ENCODE measurements around the gene UBN2. TPM values are rescaled to one million over a fixed set of nuclear protein-coding genes. Genes with fewer than 3 reads are reported as not detected.

The UBN2 gene
- polyA plus RNA-seq (2013, experiment 1 of 2): 7.4 TPM
- polyA plus RNA-seq (2013, experiment 2 of 2): 7.4 TPM

DNA sequence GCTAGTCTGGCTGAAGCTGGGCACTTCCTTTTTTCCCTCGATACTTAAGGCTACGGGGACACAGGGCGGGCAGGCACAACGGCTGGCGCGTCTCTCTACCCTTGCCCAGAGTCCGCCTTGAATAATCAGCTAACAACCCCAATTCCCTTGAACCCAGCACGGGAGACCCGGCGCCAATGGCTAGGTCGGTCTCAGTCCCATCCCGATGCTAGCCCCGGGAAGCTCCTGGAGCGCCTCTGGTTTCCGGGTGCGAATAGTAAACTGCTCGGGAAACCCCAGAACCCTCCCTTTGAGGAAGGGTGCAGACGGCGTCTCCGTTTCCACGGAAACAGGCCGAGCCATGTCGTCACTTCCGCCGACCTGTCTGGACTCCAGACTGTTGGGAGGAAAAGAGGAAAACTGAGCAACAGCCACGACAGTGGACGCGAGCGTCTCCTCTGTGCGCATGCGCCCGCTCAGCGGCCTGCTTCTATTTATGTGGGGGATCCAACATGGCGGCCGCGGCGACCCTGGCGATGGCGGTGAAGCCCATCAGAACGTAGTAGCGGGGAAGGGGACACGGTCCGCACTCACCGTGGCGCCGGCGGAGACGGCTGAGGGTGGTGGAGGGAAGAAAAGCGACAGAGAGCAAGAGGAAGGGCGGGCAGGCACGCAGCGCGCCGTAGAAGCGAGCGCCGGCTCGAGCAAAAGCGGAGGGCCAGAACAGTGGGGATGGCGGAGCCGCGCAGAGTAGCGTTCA is at the start of gene UBN2:
Gene UBN2 (plus strand): TSS at position 464 of the 739 bp plus-strand sequence. CDS start 248 bp downstream, at position 712.
- Histone ChIP-seq H3K27me3 (ENCODE audit: insufficient read depth, low read length) (no peaks in the 10 kb centered on the region), H3K4me3 (ENCODE audit: low read length) (peak within 1 kb of the TSS; percentile 85), H3K9me3 (ENCODE audit: insufficient read depth, low read depth, low read length) (no peaks in the 10 kb centered on the region), H3K9ac (ENCODE audit: low read depth, low read length) (peak within 1 kb of the TSS; percentile 76), H3K36me3 (ENCODE audit: insufficient read depth, low read length) (no peaks in the 10 kb centered on the region), H3K27ac (ENCODE audit: low read depth, low read length) (peak within 1 kb of the TSS; percentile 72; the same call in 1 of the 2 replicates), H3K4me1 (ENCODE audit: insufficient read depth, low read length) (peaks cover 6% of the 10 kb centered on the region; the same call in 1 of the 2 replicates)
- under 1% methylated on average over 63 of the region's 63 CpGs for WGBS

DNA sequence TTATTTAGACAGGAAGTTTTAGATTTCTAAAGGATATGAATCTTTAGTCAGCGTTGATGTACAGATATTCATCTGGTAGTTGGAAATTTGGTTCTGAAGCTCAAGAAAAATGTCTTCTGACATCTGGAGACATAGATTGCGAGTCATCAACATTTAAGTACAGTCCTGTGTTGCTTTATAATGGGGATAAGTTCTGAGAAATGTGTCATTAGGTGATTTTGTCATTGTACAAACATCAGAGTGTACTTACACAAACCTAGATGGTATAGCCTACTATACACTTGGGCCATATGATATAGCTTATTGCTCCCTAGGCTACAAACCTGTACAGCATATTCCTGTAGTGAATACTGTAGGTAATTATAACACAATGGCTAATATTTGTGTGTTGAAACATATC is 49.6 kb upstream of the UBN2 start:
- Histone ChIP-seq H3K9ac (ENCODE audit: low read depth, low read length) (no peak overlapping the region), H3K27ac (ENCODE audit: low read depth, low read length) (no peak overlapping the region), H3K27me3 (ENCODE audit: insufficient read depth, low read length) (no peaks in the 10 kb centered on the region), H3K9me3 (ENCODE audit: insufficient read depth, low read depth, low read length) (no peaks in the 10 kb centered on the region), H3K4me1 (ENCODE audit: insufficient read depth, low read length) (peaks cover 35% of the 10 kb centered on the region), H3K36me3 (ENCODE audit: insufficient read depth, low read length) (peaks cover 3% of the 10 kb centered on the region; the same call in 1 of the 2 replicates), H3K4me3 (ENCODE audit: low read length) (peak overlapping the region; percentile 14; the same call in 1 of the 2 replicates)
- 86% methylated on average over 2 of the region's 2 CpGs for WGBS

DNA sequence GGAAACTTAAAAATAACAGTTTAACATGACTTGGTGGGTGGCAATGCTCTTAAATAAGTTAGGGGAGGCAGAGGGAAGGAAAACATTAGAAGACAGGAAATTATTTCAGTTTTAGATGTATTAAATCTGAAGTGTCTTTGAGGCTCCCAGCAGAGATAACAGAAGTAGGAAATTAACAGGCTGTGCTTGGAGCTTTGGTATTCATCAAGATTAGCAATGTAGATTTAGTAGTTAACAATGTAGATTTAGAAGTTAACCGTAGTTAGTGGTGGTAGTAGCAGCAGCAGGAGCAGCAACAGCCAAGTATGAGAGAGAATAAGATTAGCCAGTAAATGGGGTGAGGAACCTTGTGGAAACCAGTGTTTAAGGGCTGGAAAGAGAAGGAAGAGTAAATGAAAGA is 48.7 kb upstream of the UBN2 start:
- Histone ChIP-seq H3K9me3 (ENCODE audit: insufficient read depth, low read depth, low read length) (no peaks in the 10 kb centered on the region), H3K9ac (ENCODE audit: low read depth, low read length) (no peak overlapping the region), H3K36me3 (ENCODE audit: insufficient read depth, low read length) (peaks cover 3% of the 10 kb centered on the region; the same call in 1 of the 2 replicates), H3K4me1 (ENCODE audit: insufficient read depth, low read length) (peaks cover 35% of the 10 kb centered on the region), H3K27ac (ENCODE audit: low read depth, low read length) (peak overlapping the region; percentile 66), H3K27me3 (ENCODE audit: insufficient read depth, low read length) (no peaks in the 10 kb centered on the region), H3K4me3 (ENCODE audit: low read length) (peak overlapping the region; percentile 14; the same call in 1 of the 2 replicates)
- 2% methylated on average over 1 of the region's 1 CpG for WGBS

DNA sequence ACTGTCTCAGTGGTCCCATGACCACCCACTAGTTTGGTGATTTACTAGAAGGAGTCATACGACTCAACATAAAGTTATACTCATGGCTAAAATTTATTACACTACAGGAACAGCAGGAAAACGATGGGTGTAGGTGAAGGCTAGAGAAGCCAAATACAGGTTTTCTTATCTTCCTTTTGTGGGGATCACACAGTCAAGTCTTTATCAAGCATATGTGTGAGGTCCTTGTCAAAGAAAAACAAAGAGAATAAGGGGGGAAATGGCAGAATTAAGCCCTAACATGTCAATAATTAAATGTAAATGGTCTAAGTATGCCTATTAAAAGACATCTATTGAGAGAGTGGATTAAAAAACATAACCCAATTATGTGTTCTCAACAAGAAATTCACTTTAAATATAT is 47.8 kb upstream of the UBN2 start:
- H3K4me3 ChIP-seq (ENCODE audit: low read length): 0 out of 2 replicates have a peak overlapping the region, but pooled peaks have one; percentile 14
- WGBS: 25% methylated on average over 1 of the region's 2 CpGs

DNA sequence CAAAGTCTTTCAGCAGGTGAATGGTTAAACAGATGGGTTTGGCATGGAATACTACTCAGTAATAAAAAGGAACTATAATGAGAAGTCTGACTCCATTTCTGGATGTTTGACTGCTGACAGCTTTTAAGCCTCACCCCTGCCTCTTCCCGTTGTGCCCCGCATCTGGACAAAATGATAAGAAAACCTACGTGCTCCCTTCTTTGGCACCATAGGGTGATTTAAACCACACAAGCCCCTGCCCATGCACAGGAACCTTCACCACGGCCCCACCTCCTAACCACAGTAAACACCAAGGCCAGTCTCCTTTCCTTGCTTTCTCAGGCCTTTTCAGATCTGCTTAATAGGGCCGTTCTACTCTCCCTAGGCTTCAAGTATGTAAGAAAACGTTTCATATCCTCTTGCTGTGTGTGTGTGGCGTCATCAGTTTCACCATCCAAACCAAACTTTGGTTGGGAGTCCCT is 47.1 kb upstream of the UBN2 start:
- Histone ChIP-seq H3K4me1 (ENCODE audit: insufficient read depth, low read length) (peaks cover 35% of the 10 kb centered on the region), H3K9ac (ENCODE audit: low read depth, low read length) (no peak overlapping the region), H3K4me3 (ENCODE audit: low read length) (no peak overlapping the region), H3K27me3 (ENCODE audit: insufficient read depth, low read length) (no peaks in the 10 kb centered on the region), H3K9me3 (ENCODE audit: insufficient read depth, low read depth, low read length) (no peaks in the 10 kb centered on the region), H3K27ac (ENCODE audit: low read depth, low read length) (peak overlapping the region; percentile 16; the same call in 1 of the 2 replicates), H3K36me3 (ENCODE audit: insufficient read depth, low read length) (peaks cover 3% of the 10 kb centered on the region; the same call in 1 of the 2 replicates)
- 82% methylated on average over 7 of the region's 7 CpGs for WGBS

More for the DNA sequence above, 47.8 kb upstream of the UBN2 start:
- Histone ChIP-seq H3K9me3 (ENCODE audit: insufficient read depth, low read depth, low read length) (no peaks in the 10 kb centered on the region), H3K9ac (ENCODE audit: low read depth, low read length) (no peak overlapping the region), H3K27ac (ENCODE audit: low read depth, low read length) (peak overlapping the region; percentile 66; the same call in 1 of the 2 replicates), H3K36me3 (ENCODE audit: insufficient read depth, low read length) (peaks cover 3% of the 10 kb centered on the region; the same call in 1 of the 2 replicates), H3K4me1 (ENCODE audit: insufficient read depth, low read length) (peaks cover 35% of the 10 kb centered on the region), H3K27me3 (ENCODE audit: insufficient read depth, low read length) (no peaks in the 10 kb centered on the region)

DNA sequence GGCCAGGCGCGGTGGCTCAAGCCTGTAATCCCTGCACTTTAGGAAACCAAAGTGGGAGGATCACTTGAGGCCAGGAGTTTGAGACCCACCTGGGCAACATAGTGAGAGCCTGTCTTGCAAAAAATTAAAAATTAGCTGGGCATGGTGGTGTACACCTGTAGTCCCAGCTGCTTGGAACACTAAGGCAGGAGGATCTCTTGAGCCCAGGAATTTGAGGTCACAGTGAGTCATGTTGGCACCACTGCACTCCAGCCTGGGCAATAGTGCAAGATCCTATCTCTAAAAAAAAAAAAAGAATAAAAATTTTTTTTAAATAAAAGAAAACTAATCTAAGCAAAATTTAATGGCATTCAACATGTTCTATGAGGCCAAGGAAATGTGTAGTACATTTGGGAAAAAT is 44.9 kb upstream of the UBN2 start:
- peaks cover 12% of the 10 kb centered on the region; the same call in 1 of the 2 replicates for H3K36me3 ChIP-seq (ENCODE audit: insufficient read depth, low read length)
- no peak overlapping the region for H3K4me3 ChIP-seq (ENCODE audit: low read length)
- peaks cover 30% of the 10 kb centered on the region for H3K4me1 ChIP-seq (ENCODE audit: insufficient read depth, low read length)
- no peaks in the 10 kb centered on the region for H3K9me3 ChIP-seq (ENCODE audit: insufficient read depth, low read depth, low read length)
- no peak overlapping the region for H3K27ac ChIP-seq (ENCODE audit: low read depth, low read length)
- 94% methylated on average over 2 of the region's 2 CpGs for WGBS
- H3K27me3 ChIP-seq (ENCODE audit: insufficient read depth, low read length): no peaks in the 10 kb centered on the region
- H3K9ac ChIP-seq (ENCODE audit: low read depth, low read length): no peak overlapping the region

DNA sequence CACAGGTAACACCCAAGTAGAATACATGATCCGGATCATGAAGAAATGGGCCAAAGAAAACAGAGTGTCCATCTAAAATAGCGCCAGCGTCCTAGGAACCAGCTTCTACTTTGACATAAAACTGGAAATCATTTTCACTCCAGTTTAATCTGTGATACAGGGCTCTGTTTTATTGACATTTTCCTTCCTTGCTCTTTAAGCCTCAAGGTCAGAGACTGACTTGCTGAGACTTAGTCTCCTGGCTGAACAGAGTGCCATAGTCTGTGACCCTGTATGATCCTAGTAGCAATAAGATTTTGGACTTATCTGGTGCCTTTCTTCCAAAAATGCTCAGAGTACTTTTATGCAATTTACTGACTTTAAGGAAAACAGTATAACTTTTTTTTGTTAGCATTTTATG is 41.7 kb upstream of the UBN2 start:
- H3K27ac ChIP-seq (ENCODE audit: low read depth, low read length): no peak overlapping the region
- H3K9me3 ChIP-seq (ENCODE audit: insufficient read depth, low read depth, low read length): no peaks in the 10 kb centered on the region
- 97% methylated on average over 3 of the region's 3 CpGs for WGBS
- no peaks in the 10 kb centered on the region for H3K4me1 ChIP-seq (ENCODE audit: insufficient read depth, low read length)
- no peak overlapping the region for H3K9ac ChIP-seq (ENCODE audit: low read depth, low read length)
- H3K36me3 ChIP-seq (ENCODE audit: insufficient read depth, low read length): peaks cover 12% of the 10 kb centered on the region; the same call in 1 of the 2 replicates
- no peaks in the 10 kb centered on the region for H3K27me3 ChIP-seq (ENCODE audit: insufficient read depth, low read length)
- H3K4me3 ChIP-seq (ENCODE audit: low read length): no peak overlapping the region

DNA sequence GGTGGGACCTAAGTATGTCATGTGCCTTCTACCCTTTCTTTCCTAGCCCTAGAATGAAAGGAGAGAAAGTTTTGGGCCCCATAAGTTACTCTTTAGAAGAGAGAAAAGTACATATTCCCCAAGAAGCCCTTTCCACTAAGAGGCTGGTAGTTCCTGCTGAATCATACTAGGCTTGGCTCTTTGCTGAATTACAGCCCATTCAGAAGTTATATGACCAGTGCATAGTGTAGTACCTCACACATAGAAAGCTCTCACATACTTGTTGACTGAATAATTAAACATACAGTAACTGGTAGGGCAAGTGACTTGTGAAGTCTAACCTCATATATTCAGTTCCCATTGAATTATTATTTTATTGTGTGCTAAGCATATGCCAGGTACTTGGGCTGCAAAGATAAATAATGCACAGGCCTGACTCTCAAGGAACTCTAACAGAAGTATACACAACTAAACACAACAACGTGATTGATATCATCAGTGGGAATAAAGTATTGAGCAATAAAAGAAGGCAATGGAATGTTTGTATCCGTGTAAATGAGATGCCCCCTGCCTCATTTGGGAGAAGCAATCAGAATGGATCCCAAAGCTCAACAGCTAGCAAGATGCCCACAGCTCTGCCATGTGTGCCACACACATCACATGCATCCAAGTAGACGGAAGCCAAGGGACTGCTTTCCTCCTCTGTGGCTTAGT is 38.9 kb upstream of the UBN2 start:
- Histone ChIP-seq H3K27me3 (ENCODE audit: insufficient read depth, low read length) (no peaks in the 10 kb centered on the region), H3K4me3 (ENCODE audit: low read length) (no peak overlapping the region), H3K27ac (ENCODE audit: low read depth, low read length) (no peak overlapping the region), H3K9ac (ENCODE audit: low read depth, low read length) (no peak overlapping the region), H3K9me3 (ENCODE audit: insufficient read depth, low read depth, low read length) (no peaks in the 10 kb centered on the region), H3K4me1 (ENCODE audit: insufficient read depth, low read length) (no peaks in the 10 kb centered on the region), H3K36me3 (ENCODE audit: insufficient read depth, low read length) (peaks cover 9% of the 10 kb centered on the region; the same call in 1 of the 2 replicates)
- WGBS: 97% methylated on average over 3 of the region's 3 CpGs

DNA sequence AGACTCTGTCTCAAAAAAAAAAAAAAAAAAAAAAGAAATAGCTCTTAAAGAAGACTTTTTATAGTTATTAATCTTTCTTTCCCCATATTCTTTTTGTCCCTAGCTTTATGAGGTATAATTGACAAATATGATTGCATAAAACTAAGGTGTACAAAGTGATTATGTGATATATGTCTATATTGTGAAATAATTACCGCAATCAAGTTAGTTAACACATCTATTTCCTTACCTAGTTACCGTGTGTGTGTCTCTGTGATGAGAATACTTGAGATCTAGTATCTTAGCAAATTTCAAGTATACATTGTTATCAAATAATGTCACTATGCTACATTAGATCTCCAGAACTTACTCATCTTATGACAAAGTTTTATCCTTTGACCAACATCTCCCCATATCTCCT is 30.7 kb upstream of the UBN2 start:
- Histone ChIP-seq H3K27me3 (ENCODE audit: insufficient read depth, low read length) (no peaks in the 10 kb centered on the region), H3K9ac (ENCODE audit: low read depth, low read length) (no peak overlapping the region), H3K36me3 (ENCODE audit: insufficient read depth, low read length) (no peaks in the 10 kb centered on the region), H3K9me3 (ENCODE audit: insufficient read depth, low read depth, low read length) (no peaks in the 10 kb centered on the region), H3K4me3 (ENCODE audit: low read length) (no peak overlapping the region), H3K4me1 (ENCODE audit: insufficient read depth, low read length) (no peaks in the 10 kb centered on the region), H3K27ac (ENCODE audit: low read depth, low read length) (no peak overlapping the region)
- WGBS: no CpG with 5 or more reads among the region's 2 CpGs

DNA sequence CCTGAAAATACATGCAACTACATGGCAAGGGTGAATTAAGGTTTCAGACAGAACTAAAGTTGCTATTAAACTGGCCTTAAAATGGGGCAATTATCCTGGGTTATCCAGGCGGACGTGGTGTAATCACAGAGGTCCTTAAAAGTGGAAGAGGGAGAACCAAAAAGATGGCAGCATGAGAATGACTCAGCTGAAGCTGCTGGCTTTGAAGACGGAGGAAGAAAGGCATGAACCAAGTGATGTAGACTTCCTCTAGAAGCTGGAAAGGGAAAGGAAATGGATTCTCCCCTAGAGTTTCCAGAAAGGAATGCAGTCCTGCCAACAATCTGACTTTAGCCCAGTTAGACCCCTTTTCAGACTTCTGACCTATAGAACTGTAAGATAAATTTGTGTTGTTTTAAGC is 27.0 kb upstream of the UBN2 start:
- H3K4me1 ChIP-seq (ENCODE audit: insufficient read depth, low read length): no peaks in the 10 kb centered on the region
- H3K4me3 ChIP-seq (ENCODE audit: low read length): no peak overlapping the region
- H3K9me3 ChIP-seq (ENCODE audit: insufficient read depth, low read depth, low read length): peaks cover 8% of the 10 kb centered on the region; the same call in 1 of the 2 replicates
- WGBS: 82% methylated on average over 3 of the region's 3 CpGs
- no peaks in the 10 kb centered on the region for H3K27me3 ChIP-seq (ENCODE audit: insufficient read depth, low read length)
- no peak overlapping the region for H3K27ac ChIP-seq (ENCODE audit: low read depth, low read length)
- H3K9ac ChIP-seq (ENCODE audit: low read depth, low read length): no peak overlapping the region
- no peaks in the 10 kb centered on the region for H3K36me3 ChIP-seq (ENCODE audit: insufficient read depth, low read length)

DNA sequence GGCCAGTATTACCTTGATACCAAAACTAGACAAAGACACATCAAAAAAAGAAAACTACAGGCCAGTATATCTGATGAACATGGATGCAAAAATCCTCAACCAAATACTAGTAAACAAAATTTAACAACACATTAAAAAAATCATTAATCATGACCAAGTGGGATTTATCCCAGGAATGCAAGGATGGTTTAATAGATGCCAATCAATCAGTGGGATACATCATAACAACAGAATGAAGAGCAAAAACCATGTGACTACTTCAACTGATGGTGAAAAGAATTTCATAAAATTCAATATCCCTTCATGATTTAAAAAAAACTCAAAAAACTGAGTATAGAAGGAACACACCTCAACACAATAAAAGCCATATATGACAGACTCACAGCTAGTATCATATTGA is 25.2 kb upstream of the UBN2 start:
- H3K9ac ChIP-seq (ENCODE audit: low read depth, low read length): no peak overlapping the region
- H3K4me1 ChIP-seq (ENCODE audit: insufficient read depth, low read length): no peaks in the 10 kb centered on the region
- H3K36me3 ChIP-seq (ENCODE audit: insufficient read depth, low read length): no peaks in the 10 kb centered on the region
- no peak overlapping the region for H3K27ac ChIP-seq (ENCODE audit: low read depth, low read length)
- H3K4me3 ChIP-seq (ENCODE audit: low read length): no peak overlapping the region
- H3K27me3 ChIP-seq (ENCODE audit: insufficient read depth, low read length): no peaks in the 10 kb centered on the region
- H3K9me3 ChIP-seq (ENCODE audit: insufficient read depth, low read depth, low read length): peaks cover 8% of the 10 kb centered on the region; the same call in 1 of the 2 replicates
